HG02571 (cell line): ENCODE results near the gene KTN1.

ENCODE experiments used
- ATAC-seq: cut with Tn5 transposase; IDR thresholded peaks from one replicate; pipeline ENCODE4 v1.9.1; 2021; ENCODE audit warnings: mild to moderate bottlenecking, moderate library complexity; ENCODE audit not compliant: unreplicated experiment

KTN1 gene

GRCh38 chr14:55711175-55711811, 131.3 kb downstream of the KTN1 start:
- no peak for ATAC-seq

DNA sequence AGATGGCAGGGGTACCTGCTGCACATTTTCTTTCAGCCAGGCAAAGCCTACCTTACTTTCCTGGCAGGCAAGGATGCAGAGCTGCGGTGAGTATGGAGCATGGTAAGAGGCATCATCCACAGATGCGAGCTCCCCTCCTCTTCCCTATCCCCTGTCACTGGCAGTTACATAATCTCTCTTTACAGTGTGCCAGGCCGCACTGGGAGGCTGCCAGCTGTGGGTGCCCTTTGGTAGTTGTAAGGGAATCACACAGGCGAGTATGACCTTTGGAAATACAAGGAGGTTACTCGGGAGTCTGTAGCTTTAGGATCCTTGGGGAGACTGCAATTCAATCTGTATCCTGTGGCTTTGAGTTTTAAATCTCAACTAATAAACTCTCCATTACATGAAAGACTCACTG, 132.5 kb downstream of the KTN1 start:
- ATAC-seq, result no peak

GRCh38 chr14:55713486-55713885, 133.5 kb downstream of the KTN1 start:
- ATAC-seq, result no peak

- no peak for ATAC-seq
These were observed 135.9 kb downstream of the KTN1 start for GRCh38 chr14:55715889-55716288.

DNA sequence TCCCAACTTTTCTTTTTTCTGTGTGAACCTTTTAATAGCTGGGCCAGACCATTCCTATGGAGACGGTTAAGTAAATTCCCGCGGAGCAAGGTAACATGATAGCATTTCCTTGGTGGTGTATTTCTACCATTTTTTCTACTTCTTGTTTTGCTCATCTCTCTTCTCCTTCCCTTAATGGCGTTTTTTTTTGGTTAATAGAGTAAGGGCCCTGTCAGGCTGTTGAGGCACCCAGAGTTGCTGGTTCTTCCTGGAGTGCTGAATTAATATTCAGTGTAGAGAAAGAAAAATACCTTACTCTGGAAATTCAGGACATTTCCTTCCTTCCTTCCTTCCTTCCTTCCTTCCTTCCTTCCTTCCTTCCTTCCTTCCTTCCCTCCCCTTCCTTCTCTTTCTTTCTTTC, 137.6 kb downstream of the KTN1 start:
- ATAC-seq, result no peak

GRCh38 chr14:55718551-55718950, 138.5 kb downstream of the KTN1 start:
- ATAC-seq, result no peak

GRCh38 chr14:55720796-55721195, 140.8 kb downstream of the KTN1 start:
- ATAC-seq, result no peak

DNA sequence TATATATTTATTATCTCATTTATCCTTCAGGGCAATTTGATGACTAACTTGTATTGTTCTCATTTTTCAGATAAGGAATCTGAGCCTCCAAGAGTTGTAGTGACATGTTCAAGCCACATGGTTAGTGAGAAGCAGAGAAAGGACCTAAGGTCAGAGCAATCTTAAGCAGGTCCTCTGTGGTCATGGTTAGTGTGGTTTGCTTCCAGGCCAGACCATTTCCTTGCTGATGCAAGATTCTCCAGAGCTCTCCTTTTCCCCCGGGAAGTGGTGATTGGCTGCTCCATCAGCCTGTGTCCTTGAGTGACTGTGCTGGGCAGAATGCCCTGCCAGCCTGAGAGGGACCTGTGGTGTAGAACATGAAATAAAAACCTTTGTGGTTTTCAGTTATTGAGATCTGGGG, 141.3 kb downstream of the KTN1 start:
- ATAC-seq, result no peak

DNA sequence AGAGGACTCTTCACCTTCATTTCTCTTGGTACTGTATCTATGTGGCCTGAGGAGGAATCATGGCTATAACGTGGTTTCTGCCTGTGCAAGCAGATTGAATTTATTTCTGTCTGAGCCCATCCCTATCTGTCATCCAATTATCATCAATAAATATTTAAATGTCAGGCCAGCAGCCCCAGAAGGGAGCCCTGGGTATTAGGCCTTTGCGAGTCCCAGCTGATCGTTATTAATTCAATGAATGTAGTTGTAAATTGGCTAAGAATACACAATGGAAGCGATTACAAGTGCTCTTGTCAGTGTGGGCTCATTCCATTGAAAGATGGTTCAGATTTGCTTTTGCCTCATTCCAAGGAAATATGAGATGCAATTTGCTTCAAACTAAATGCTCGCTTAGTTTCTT, 142.0 kb downstream of the KTN1 start:
- no peak for ATAC-seq

DNA sequence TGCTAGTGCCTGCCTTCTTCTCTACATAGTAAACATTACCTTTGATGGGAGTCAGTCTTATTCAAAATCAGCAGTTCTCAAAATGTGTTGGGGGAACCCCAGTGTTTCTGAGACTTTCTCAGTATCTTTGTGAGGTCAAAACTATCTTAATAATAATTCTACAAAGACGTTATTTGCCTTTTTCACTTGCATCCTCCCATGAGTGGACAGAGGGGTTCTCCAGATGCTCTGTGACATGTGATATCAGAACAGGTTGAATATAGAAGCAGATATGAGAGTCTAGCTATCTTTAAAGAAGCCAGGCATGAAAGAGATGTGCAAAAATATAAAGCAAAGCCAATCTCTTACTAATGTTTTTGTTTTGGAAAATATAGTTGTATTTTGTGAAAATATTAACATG, 144.7 kb downstream of the KTN1 start:
- ATAC-seq, result no peak

DNA sequence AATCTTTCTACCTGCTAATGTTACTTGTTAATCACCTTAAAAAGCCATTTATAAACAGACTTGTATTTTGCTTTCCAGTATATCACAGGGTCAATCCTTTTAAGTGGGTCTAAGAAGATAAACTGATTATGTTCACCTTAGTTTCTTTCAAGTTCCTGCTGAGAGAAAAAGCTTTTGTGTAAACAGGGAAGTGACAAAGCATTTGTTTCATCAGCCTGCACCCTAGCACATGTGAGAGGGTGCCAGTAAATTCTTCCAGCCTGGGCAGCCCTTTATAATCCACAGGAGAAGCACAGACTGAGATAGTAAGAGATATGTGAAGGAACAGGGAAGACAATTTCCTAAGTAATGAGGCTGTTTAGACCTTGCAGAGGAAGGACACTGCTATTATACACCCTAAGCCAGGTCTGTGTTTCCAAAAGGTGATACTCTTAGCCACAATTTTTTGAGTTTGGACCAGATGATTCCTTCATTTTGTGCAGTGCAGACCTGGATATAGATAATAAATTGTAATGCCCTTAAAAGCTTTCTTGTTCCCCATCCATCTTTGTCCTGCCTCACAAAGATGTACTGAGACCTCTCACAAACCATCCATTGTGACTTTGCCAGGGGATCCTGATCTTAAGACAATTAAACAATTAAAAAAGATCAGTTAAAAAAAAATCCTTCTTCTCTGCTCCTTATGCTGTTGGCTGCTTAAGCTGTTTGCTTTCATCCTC, 150.7 kb downstream of the KTN1 start:
- ATAC-seq, result no peak

DNA sequence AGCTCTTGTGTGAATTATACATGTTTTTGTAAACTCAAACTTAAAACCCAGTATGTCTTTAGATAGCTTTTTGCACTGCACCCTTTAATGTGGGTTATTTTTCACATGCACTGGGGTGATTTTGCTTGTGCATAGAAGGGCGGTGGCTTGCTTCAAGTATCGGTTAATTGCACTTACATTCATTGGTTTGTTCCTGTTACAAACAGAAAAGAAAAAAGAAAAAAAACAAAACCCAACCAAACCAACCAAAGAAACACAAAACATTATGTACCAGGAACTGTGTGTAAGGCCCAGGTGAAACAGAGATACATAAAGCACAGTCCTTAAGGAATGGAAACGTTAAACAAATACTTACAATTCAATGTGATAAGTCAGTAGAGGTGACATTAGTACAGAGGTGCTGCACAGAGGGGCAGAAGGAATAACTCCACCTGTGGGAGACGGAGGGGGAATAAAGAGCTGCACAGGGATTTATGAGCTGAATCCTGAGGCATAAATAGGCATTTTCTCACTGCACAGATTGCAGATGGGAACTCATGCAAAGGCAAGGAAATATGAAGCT, 151.4 kb downstream of the KTN1 start:
- ATAC-seq, result no peak

- ATAC-seq, result no peak
These were observed 152.0 kb downstream of the KTN1 start for GRCh38 chr14:55731881-55732498.

DNA sequence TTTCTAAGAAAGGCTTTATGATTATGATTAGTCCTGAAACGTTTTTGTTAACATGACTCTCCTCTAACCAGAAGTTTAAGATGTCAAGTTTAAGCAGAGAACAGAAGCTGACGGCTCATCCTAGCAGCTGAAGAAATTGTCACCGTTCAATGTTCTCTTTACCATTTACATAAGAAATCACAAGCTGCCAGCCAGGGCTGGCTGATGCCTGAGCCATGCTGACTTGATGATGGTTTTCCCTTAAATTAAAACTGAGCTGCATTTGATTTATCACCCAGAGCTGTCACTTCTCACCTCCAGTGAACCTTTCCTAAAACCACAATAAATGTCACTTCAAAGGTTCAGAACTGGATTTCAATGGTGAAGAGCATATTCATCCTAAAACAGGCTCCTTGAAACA, 153.6 kb downstream of the KTN1 start:
- no peak for ATAC-seq
